Calu3 (cell line): ENCODE data around the gene LUZP2. TPM values are rescaled to one million over a fixed set of nuclear protein-coding genes. Genes with fewer than 3 reads are reported as not detected.

Experiments
- BruUV-seq: library from RNA; stranded (reverse); fragments of 400-500 nt; replicated peaks from 2 replicates; lab custom pipeline; 2021; lab: Mats Ljungman, UMichigan
- CTCF ChIA-PET: fragments of 300-600 bp; sonication (Branson Sonifier 250); formaldehyde crosslinking; loops from one replicate; lab custom pipeline; 2022; ENCODE audit warnings: antibody characterized with exemption; lab: Charles Lee
- DNase-seq: peaks from one replicate; pipeline ENCODE4 v3.0.0; 2022
- H3K27ac Mint-ChIP-seq: one replicate; pipeline ENCODE4 v1.8.0; 2022; ENCODE audit warnings: mixed read lengths; ENCODE audit not compliant: unreplicated experiment
- H3K27me3 Mint-ChIP-seq: one replicate; pipeline ENCODE4 v1.8.0; 2022; ENCODE audit warnings: mixed read lengths; ENCODE audit not compliant: unreplicated experiment
- H3K36me3 Mint-ChIP-seq: one replicate; pipeline ENCODE4 v1.8.0; 2022; ENCODE audit warnings: mild to moderate bottlenecking, moderate library complexity, mixed read lengths; ENCODE audit not compliant: insufficient read depth, unreplicated experiment
- H3K4me1 Mint-ChIP-seq: one replicate; pipeline ENCODE4 v1.8.0; 2022; ENCODE audit warnings: mild to moderate bottlenecking, low read depth, mixed read lengths; ENCODE audit not compliant: unreplicated experiment
- H3K4me3 Mint-ChIP-seq: one replicate; pipeline ENCODE4 v1.8.0; 2022; ENCODE audit warnings: mild to moderate bottlenecking, low read depth, moderate library complexity, mixed read lengths; ENCODE audit not compliant: unreplicated experiment
- H3K9me3 Mint-ChIP-seq: one replicate; pipeline ENCODE4 v1.8.0; 2022; ENCODE audit warnings: low read depth, mixed read lengths; ENCODE audit not compliant: unreplicated experiment
- CTCF ChIP-seq: fragments of 200-600 bp; IDR thresholded peaks from one replicate; pipeline ENCODE4 v1.8.0; 2022; ENCODE audit warnings: antibody characterized with exemption; ENCODE audit not compliant: unreplicated experiment
- intact Hi-C: fragments of 100-400 bp; cut with micrococcal nuclease; formaldehyde crosslinking; loops from one replicate; pipeline ENCODE4 v1.10.0; 2022; ENCODE audit not compliant: unreplicated experiment
- total RNA-seq: library from RNA; stranded (reverse); gene quantifications from 2 replicates; pipeline ENCODE4 v1.2.3, GENCODE V29; 2022

Gene LUZP2
- total RNA-seq, 1 experiment from 2014 or later: 0.73 TPM

GRCh38 chr11:24609192-24610119, 112.6 kb downstream of the LUZP2 start:
- DNase-seq: no peak
- CTCF ChIA-PET: interaction anchor here (0.6 kb wide), 1 partner anchor 641 kb away, joined by 3 read pairs; no protein-coding TSS in a partner anchor
- Mint-ChIP-seq H3K36me3 (no peaks in the 10 kb centered on the region), H3K27ac (no peak overlapping the region), H3K9me3 (no peaks in the 10 kb centered on the region), H3K4me3 (no peak overlapping the region), H3K27me3 (no peaks in the 10 kb centered on the region), H3K4me1 (no peaks in the 10 kb centered on the region)
- no TSS peak for BruUV-seq
- intact Hi-C loops: no loop called here
- no peak for TF ChIP-seq CTCF

- no peak for DNase-seq
- no peaks in the 10 kb centered on the region for H3K36me3 Mint-ChIP-seq
- CTCF ChIA-PET: interaction anchor here (0.6 kb wide), 1 partner anchor 10 kb away, joined by 4 read pairs; no protein-coding TSS in a partner anchor
- peaks cover 1% of the 10 kb centered on the region for H3K4me1 Mint-ChIP-seq
- intact Hi-C loops: no loop called here
- no peak overlapping the region for H3K4me3 Mint-ChIP-seq
- H3K27me3 Mint-ChIP-seq: no peaks in the 10 kb centered on the region
- no peak for TF ChIP-seq CTCF
- H3K9me3 Mint-ChIP-seq: no peaks in the 10 kb centered on the region
- H3K27ac Mint-ChIP-seq: no peak overlapping the region
- no TSS peak for BruUV-seq
Measured at GRCh38 chr11:24615451-24616160, 118.8 kb downstream of the LUZP2 start.

- intact Hi-C loops: no loop called here
- H3K4me3 Mint-ChIP-seq: no peak overlapping the region
- BruUV-seq: no TSS peak
- peaks cover 12% of the 10 kb centered on the region for H3K4me1 Mint-ChIP-seq
- H3K27ac Mint-ChIP-seq: no peak overlapping the region
- no peak for DNase-seq
- H3K27me3 Mint-ChIP-seq: no peaks in the 10 kb centered on the region
- no peak for TF ChIP-seq CTCF
- CTCF ChIA-PET: no interaction called here
- no peaks in the 10 kb centered on the region for H3K9me3 Mint-ChIP-seq
- H3K36me3 Mint-ChIP-seq: peaks cover 2% of the 10 kb centered on the region
Measured at GRCh38 chr11:24617856-24618255, 121.0 kb downstream of the LUZP2 start.

- H3K4me3 Mint-ChIP-seq: no peak overlapping the region
- peaks cover 5% of the 10 kb centered on the region for H3K36me3 Mint-ChIP-seq
- no TSS peak for BruUV-seq
- TF ChIP-seq CTCF: no peak
- intact Hi-C loops: no loop called here
- H3K27ac Mint-ChIP-seq: no peak overlapping the region
- no peaks in the 10 kb centered on the region for H3K9me3 Mint-ChIP-seq
- DNase-seq: no peak
- H3K4me1 Mint-ChIP-seq: peaks cover 17% of the 10 kb centered on the region
- CTCF ChIA-PET: no interaction called here
- H3K27me3 Mint-ChIP-seq: no peaks in the 10 kb centered on the region
Measured at GRCh38 chr11:24619900-24620299, 123.0 kb downstream of the LUZP2 start.
